D341Med (cell line): ENCODE data around the gene C1QTNF5.

ENCODE experiments used
- DNase-seq: peaks from one replicate; pipeline ENCODE4 v3.0.0; 2012; ENCODE audit warnings: low spot score

The C1QTNF5 gene

GRCh38 chr11:119359365-119360214, 18.9 kb upstream of the C1QTNF5 start:
- DNase-seq, result no peak

- no peak for DNase-seq
These were observed 16.4 kb upstream of the C1QTNF5 start for GRCh38 chr11:119357074-119357473.

- DNase-seq, result peak; percentile 88
These were observed 15.8 kb upstream of the C1QTNF5 start for GRCh38 chr11:119356349-119357031.

GRCh38 chr11:119355091-119355843, 14.6 kb upstream of the C1QTNF5 start:
- no peak for DNase-seq

- DNase-seq, result peak; percentile 78
These were observed 12.2 kb upstream of the C1QTNF5 start for GRCh38 chr11:119352857-119353260.

GRCh38 chr11:119351232-119351631, 10.5 kb upstream of the C1QTNF5 start:
- no peak for DNase-seq

GRCh38 chr11:119350302-119350701, 9.6 kb upstream of the C1QTNF5 start:
- no peak for DNase-seq

- DNase-seq, result no peak
These were observed 7.4 kb upstream of the C1QTNF5 start for GRCh38 chr11:119347940-119348605.

- no peak for DNase-seq
These were observed 6.6 kb upstream of the C1QTNF5 start for GRCh38 chr11:119347242-119347641.

GRCh38 chr11:119346605-119347004, 5.9 kb upstream of the C1QTNF5 start, which contains the start of gene MFRP:
Gene MFRP, minus strand, starts transcription at chr11:119346705. Its CDS starts 192 bp downstream, at chr11:119346513.
- no peak for DNase-seq

GRCh38 chr11:119345685-119346084, 5.0 kb upstream of the C1QTNF5 start:
- DNase-seq, result no peak

- peak; percentile 16 for DNase-seq
These were observed 3.8 kb upstream of the C1QTNF5 start for GRCh38 chr11:119344291-119345010.

GRCh38 chr11:119343726-119344125, 3.0 kb upstream of the C1QTNF5 start:
- no peak for DNase-seq

- DNase-seq, result no peak
These were observed 1.9 kb upstream of the C1QTNF5 start for GRCh38 chr11:119342362-119343130.

- peak; percentile 20 for DNase-seq
These were observed 1.3 kb upstream of the C1QTNF5 start for GRCh38 chr11:119342023-119342300.

- peak; percentile 21 for DNase-seq
These were observed 739 bp upstream of the C1QTNF5 start for GRCh38 chr11:119341222-119342022.

GRCh38 chr11:119339589-119340334, 921 bp downstream of the C1QTNF5 start:
- DNase-seq, result peak; percentile 86

GRCh38 chr11:119338965-119339588, 1.6 kb downstream of the C1QTNF5 start:
- peak; percentile 37 for DNase-seq
